ENCODE measurements around the gene CAPN12.
A peak's percentile ranks its signal among the peaks of the same experiment; 100 is the strongest.

The CAPN12 gene

DNA sequence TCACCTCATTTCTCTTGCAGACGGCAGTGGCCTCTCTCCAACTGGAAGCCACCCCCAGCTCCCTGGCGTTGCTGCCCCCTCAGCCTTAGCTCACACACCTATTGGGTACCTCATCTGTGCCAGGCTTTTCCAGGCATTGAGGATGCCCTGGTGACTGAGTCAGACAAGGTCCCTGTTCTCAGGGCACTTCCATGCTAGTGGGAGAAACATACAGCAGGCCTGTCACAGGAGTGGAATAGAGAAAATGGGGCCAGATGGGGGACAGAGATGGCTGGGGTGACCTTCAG is 33.9 kb downstream of the CAPN12 start:
- peak; percentile 14 for DNase-seq (ENCODE audit: low spot score)

DNA sequence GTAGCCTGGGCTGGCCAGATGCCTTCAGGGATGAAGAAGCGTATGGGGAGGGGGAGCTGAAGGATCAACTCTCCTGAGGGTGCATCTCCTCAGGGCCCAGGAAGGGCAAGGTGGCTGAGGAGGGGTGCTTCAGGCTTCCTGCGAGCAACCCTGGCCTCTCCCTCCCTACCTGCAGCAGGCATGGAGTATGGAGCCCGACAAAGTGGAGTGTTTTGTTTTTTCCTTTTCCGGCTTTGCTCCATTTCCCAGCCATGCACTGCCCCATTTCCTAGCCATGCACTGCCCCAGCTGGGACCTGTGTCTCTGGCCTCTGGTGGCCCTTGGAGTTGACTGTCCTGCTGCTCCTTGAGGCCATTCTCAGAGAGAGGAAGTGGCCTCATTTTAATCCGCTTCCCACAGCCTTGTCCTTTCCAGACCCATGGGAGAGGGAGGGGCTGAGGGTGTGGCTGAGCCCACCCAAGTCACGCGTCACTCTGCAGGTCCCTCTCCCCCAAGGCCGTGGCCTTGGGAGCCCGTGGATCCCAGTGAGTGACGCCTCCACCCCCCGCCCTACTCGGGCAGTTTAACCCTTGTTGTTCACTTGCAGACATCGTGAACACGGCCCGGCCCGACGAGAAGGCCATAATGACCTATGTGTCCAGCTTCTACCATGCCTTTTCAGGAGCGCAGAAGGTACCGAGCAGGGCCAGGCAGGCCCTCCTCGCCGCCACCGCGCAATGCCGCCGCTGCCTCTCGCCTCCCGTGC is 34.4 kb downstream of the CAPN12 start:
- peak; percentile 7 for DNase-seq (ENCODE audit: low spot score)

DNA sequence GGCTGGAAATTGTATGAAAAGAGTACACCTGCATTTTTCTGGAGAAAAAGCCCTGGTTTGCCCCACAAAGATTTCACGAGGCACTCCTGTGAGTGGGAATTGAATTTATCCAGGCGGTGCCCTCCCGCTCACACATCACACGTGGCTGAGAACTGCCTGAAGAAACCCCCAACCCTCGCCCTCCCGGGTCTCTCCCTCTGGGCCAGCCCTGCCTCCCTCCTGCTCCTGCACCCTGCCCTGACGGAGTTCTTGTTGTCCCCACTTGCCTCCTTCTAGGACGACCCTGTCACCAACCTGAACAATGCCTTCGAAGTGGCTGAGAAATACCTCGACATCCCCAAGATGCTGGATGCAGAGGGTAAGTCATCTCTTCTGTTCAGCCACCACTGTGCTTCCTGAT is 35.2 kb downstream of the CAPN12 start:
- no peak for DNase-seq (ENCODE audit: low spot score)

DNA sequence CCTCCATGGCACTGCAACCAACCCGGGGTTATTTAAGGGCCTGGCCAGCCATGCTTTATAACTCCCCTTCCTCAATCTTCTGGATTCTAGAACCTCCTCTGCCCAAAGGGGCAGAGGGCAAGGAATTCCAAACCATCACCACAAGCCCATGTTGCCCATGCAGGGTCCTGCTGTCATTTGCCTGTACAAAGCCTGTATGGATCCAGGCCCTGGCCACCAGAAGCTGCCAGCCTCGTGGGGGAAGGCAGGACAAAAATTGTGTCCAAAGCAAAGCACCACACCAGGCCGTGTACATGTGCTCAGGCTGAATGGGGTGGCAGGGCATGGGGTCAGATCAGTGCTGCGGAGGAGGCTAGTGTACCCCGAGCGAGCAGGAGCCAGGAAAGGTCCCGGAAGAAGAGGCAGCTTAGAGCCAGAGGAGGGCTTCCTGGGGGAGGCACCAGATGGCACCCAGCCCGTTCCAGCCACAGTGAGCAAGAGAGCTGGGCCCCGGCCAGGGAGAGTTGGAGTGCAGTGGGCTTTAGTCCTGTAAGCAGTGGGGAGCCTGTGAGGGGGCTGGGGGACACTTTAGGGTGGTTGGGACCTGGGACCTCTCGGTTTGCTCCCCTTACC is 35.8 kb downstream of the CAPN12 start:
- DNase-seq (ENCODE audit: low spot score), result no peak

DNA sequence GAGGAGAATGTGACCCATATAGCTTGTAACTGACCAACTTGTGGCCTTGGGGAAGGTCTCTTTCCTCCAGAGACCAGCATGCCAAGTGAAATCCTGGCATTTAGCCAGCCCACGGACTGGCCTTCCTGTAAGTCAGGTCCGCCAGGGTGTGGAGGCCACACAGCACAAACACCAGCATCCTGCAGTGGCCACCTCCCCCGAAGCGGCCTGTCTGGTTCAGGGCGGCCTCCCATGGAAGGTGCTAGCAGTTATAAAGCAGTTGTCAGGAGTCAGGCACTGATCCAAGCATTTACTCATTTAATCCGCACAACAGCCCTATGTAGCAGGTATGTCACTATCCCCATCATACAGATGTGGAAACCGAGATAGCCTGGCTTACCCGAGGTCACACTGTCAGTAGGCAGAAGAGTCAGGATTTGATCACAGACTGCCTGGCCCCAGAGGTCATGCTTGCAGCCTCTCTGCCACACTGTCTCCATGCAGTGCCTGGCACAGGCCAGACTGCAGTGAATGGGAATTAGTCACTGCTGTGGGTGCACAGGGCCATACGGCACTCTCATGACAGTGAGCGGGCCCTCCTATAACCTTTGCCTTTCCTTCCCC is 36.7 kb downstream of the CAPN12 start:
- DNase-seq (ENCODE audit: low spot score), result peak; percentile 11

DNA sequence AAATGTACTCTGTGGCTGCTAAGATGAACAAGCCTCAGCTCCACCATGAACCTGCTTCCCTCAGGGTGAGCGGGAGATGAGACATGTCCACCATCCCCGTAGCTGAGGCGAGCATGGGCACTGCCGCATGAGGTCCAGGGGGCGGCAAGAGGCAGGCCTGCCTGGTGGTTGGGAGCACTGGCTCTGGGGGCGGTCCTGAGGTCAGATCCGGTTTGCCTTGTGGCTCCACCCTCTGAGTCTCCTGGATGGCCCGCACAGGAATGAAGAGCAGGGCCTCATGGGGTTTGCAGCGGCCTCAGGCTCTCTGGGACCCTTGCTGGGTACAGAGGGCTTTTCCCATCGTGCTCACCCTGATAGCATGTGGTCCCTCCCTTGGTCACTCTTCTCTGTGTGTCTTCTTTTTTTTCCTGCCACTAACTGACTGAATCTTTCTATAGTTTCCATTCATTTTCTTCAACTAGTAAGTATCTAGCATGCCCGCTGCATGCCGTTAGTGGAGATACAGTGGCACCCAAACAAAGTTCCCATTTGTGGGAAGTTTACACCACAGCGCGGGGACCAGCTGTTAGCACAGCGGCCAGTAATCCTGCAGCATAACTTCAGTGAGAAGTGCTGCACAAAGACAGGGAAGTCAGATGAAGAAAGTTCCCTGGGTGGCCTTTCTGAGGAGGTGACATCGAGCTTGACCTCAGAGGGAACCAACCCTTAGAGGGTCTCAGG is 37.3 kb downstream of the CAPN12 start:
- DNase-seq (ENCODE audit: low spot score), result no peak

DNA sequence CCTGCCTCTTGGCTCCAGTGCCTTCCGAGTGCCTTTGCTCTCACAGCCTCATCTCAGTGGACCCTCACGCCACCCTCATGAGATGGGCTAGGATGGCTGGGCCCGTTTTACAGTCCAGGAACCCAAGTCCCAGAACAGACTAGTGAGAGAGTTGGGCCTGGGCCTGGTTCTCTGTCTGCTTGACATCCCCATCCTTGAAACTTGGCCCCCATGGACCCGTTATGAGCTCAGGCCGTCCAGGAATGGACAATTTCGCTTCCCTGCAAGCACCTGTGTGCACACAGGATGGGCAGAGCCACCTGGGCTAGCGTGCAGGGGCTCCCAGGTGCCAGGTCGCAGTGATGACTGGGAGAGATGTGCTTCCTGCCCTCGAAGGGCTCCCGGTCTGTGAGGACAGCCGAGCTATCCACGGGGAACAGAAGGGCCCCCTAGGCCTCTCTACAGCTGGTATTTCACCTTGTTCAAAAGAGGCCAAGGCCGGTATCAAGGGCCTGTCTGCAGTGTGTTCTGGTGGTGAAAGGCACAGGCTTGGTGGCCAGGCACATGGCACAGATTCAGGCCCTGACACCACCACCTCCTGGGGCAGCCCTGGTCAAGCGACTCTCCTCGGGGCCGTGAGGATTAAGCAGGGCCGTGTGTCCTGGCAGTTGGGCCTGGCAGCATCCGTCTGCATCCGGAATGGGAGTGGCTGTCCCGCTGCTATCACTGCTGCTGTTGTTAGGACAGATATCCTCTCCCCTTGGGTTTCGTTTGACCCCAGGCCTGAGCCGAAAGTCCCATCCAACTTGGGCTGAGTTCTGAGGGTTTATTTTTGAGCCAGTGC is 38.9 kb downstream of the CAPN12 start:
- DNase-seq (ENCODE audit: low spot score), result no peak

DNA sequence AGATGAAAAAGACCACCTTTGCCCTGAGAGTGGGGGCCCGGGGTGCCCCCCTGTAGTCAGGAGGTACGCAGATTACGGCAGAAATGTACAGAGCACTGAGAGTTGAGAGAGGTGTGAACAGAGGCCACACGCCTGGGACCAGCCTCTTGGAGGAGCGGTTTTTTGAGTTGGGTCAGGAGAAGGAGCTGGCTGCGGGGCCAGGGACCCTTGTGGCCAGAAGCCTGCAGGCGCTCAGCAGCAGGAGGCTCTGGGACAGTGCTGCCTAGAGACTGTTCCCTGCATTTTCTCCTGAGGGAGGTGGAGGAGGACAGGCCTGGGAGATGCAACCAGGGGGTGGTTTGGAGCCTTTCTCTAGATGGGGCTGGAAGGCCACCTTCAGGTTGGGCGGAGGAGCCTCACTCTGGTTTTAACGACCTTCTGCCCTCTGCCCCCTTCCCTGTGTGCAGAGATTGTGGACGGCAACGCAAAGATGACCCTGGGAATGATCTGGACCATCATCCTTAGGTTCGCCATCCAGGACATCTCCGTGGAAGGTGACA is 39.7 kb downstream of the CAPN12 start:
- DNase-seq (ENCODE audit: low spot score), result no peak

DNA sequence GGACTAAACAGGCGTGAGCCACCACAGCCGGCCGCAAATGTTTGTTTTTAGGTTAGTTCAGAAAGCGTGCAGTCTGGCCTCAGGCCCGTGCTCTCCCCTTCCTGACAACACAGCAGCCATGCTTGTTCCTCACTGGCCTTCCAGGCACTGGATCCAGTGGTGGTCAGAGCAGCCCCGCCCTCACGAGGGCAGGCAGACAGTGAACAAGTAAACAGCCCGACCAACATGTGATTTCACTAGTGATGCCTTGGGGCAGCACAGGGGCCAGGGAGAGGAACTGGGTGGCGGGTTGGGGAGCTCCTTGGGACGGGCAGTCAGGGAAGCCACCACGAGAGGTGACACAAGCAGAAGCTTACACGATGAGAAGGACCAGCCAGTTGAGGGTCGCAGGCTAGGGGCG is 40.8 kb downstream of the CAPN12 start:
- no peak for DNase-seq (ENCODE audit: low spot score)

DNA sequence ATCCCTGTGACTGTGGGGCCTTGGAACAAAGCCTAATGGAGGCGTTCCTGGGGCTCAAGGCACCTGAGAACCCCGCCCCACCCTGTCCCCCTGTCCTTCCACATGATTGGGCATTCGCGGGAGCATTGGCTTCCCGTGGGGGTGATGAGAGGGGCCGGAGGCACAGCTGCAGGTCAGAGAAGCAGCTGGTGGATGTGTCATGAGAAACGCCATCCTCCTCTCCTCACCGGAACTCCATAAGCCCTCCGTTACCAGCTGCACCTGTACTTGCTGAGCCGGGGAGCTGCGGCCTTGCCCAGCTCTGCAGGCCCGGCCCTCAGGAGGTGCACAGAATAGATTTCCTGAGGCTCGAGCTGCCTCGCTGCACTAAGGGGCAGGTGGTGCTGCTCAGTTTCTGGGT is 42.0 kb downstream of the CAPN12 start:
- DNase-seq (ENCODE audit: low spot score), result peak; percentile 8

DNA sequence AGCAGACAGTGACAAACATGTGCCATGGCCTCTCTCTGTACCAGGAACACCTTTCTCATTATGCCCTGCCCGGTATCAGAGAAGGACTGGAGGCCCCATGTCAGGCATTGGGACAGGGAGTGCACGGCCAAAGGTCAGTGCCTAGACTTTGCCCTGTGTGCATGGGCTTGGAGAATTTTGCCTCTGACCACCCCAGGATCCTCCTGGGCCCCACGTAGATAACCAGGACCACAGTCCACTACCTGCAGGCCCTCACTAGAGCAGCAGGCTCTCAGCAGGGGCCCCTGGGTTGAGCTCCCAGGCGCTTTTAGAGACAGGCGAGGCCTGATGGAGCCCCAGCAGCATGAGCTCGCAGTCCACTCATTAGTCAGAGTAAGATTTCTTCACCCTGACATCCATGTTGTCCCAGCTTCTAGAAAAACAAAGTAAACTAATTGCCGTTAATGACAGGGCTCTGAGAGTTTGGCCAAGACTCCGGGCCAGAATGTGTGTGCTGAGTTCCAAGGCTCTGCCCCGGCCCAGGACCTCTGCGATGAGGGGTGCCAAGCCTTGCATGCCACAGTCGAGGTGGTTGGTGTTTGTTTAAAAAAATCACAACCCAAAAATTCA is 42.7 kb downstream of the CAPN12 start:
- peak; percentile 58 for DNase-seq (ENCODE audit: low spot score)

DNA sequence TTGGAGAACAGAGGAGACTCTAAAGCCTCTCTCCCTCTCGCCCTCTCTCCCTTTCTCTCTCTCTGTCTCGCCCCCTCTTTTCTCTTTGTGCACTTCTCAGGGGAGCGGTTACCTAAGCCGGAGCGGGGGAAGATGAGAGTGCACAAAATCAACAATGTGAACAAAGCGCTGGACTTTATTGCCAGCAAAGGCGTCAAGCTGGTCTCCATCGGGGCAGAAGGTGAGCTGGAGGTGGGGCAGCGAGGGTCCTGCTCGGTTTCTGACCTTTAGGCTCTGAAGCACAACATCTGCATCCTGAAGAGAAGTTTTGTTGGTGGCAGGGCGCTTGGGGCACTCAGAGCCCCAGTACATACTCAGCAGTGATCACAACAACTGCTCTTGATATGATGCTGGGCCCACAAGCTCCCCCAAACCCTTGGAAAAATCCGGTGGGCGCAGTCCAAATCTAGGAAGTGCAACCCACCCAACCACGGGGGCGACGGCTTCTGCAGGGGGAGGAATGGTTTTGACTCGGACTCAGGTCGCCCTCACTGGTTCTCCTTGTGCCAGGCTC is 43.3 kb downstream of the CAPN12 start:
- no peak for DNase-seq (ENCODE audit: low spot score)

DNA sequence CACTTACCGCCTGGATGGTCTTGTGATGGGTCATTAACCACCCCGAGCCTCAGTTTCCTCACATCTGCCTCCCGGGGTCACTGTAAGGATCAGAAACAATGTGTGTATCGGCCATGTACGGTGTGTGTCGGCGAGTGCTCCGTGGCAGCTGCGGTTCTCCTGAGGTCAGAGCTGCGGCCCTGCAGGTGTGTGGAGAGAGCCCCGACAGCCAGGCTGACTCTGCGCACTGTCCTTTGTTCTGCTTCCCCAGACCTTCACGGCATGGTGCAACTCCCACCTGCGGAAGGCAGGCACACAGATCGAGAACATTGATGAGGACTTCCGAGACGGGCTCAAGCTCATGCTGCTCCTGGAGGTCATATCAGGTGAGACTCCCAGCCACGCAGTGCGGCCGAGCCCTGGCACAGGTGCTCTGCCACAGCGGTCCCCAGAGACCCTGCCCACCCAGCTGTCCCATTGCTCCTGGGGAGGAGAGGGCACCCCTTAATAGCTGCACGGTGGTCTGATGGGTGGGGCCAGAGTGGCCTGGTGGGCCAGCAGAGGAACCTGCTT is 43.8 kb downstream of the CAPN12 start:
- no peak for DNase-seq (ENCODE audit: low spot score)

DNA sequence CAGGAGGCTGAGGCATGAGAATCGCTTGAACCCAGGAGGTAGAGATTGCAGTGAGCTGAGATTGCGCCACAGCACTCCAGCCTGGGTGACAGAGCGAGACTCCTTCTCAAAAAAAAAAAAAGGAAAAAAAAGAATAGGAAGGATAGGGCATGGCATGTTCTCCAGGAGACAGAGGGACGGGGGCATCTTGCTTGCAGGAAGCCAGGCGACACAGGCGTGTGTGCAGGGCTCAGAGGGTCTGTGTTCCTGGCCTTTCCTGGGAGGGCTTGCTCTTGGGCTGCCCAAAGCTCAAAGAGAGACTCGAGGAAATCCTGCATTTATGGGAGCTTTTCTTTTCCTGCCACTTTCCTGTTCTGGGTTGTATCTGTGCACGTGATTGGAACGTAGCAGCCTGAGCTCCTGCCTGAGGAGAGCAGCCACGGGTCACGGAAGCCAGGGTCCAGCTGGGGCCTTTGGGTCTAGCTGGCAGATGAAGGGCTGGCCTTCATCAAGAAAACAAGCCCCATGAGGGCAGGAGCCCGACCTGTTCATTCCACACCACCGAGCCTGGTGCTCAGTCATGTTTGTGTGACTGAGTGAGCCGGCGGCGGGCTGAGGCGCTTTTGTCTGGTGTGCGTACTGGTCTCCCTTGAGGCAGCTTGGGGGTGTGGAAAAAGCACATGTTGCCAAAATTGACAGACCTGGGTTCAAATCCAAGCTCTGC is 44.5 kb downstream of the CAPN12 start:
- DNase-seq (ENCODE audit: low spot score), result no peak

DNA sequence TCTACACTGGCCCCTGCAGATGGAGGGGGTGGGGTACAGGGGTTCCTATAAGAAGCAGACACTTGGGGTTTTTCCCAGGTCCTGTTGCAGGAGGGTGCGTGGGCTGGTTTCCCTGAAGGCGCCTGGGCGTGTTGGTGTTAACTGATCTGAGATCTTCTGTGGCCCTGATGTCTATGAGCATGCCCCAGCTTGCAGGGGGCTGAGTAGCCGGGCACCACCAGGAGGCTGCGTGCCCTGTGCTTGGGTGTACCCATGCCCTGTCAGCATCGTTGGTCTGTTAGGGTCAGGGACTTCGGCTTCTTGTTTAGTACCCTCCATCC is 45.3 kb downstream of the CAPN12 start:
- no peak for DNase-seq (ENCODE audit: low spot score)

DNA sequence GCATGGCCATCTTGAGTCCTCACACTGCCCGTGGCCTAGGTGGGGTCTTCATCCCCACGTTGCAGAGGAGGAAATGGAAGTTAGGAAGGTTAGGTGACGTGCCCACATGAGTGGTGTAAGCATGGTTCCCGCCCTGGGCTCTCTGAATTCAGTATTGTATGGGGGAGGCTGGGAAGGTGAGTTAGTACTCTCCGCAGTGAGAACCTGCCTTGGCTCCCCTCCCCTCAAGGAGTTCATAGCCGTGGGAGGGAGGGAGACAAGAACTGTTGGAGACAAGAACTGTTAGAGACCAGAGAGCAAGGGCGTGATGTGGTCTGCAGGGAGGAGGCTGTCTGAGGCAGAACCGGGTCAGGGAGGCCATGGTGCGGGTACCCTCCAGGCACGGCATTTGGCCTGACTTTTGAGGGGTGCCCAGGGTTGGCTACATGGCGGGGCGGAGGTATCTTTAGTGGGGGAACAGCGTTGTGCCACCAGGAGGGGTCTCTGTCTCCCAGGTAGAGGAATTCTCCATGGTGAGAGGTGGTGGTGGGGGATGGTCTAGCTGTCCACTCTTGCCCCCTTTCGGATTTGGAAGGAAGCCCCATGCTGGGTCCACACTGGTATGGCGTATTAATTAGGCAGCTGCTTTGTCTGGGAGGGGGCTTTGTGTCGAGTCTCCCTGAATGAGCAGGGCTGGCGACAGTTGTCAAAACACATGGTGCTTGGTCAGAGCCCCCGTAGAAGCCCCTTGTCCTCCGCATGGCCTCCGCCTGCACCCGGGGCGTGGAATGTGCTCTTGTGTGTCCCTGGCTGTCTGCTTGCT is 45.8 kb downstream of the CAPN12 start:
- DNase-seq (ENCODE audit: low spot score), result no peak

DNA sequence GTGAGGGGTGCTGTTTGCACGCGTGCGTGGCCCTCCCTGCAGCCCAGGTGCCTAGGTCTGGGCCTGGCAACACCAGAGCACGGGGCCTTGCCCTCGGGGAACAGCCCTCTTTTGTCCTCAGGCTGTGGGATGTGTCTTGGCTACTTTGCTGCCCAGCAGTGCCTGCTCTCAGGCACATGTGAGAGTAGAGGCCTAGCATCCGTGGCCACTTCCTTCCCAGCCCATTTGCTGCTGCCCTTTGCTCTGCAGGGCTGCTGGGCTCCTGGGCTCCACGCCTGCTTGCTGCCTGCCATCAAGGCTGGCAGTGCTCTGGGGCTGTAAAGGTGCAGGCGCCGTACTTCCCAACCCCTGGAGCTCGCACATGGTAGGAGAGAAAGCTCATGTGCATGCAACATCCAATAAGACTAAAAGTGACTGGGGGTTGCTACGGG is 46.6 kb downstream of the CAPN12 start:
- no peak for DNase-seq (ENCODE audit: low spot score)

DNA sequence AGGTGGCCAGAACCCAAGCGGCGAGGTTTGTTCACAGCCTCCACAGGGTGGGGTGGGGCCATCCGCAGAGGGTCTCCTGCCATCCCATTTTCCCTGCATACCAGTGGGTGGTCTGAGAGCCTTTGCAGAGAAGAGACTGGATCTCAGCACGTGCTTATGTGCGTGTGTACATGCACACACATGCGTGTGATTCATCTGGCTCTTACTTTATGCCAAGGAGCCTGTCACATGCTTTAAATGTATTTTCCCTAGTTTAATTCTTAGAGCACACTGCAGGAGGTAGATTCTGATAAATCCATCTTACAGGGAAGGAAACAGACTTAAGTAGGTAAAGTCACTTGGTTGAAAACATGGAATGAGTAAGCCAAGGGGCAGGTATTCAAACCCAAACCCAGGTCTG is 47.1 kb downstream of the CAPN12 start:
- DNase-seq (ENCODE audit: low spot score), result no peak

DNA sequence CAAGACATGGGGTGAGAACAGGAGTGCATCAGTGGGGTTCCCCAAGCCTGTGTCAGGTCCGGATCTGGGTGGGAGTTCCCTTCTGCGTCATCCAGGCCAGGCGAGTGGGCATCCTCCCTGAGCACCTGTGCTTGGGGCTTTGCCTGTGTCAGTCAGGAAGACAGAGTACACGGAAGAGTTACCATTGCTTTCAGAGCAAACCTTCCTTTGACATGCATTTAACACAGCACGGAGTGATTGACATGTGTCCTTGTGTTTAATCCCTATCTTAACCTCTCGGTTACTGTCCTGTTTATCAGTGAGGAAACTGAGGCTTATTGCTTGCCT is 47.6 kb downstream of the CAPN12 start:
- DNase-seq (ENCODE audit: low spot score), result no peak

Measured in AG08396 (cell line).